Subcutaneous adipose tissue (tissue), 4 donors: Measurements from ENCODE around the gene DPF3. TPM values are rescaled to one million over a fixed set of nuclear protein-coding genes. Genes with fewer than 3 reads are reported as not detected.

Experiments used
- CTCF ChIP-seq: fragments of 450-650 bp; IDR thresholded peaks from one replicate; pipeline ENCODE4 v1.5.1; 2016; ENCODE audit warnings: low read depth, mild to moderate bottlenecking, control low read depth, antibody characterized with exemption, moderate library complexity
- total RNA-seq, 4 donors: library from RNA; depleted of rRNA; stranded (reverse); fragments of >200 nt; gene quantifications; one replicate each; pipeline ENCODE4 v1.1.0, GENCODE V29; 2016

Gene DPF3
- total RNA-seq, 4 donors from 2014 or later: 0.33 to 6.8 TPM; not detected in 2

GRCh38 chr14:72892879-72893635, 844 bp downstream of the DPF3 start:
- no peak for TF ChIP-seq CTCF

- no peak for TF ChIP-seq CTCF
Measured at GRCh38 chr14:72892103-72892878, 1.6 kb downstream of the DPF3 start.

- no peak for TF ChIP-seq CTCF
Measured at GRCh38 chr14:72891666-72892102, 2.2 kb downstream of the DPF3 start.

- no peak for TF ChIP-seq CTCF
Measured at GRCh38 chr14:72889366-72889765, 4.5 kb downstream of the DPF3 start.

- TF ChIP-seq CTCF: no peak
Measured at GRCh38 chr14:72888636-72889201, 5.2 kb downstream of the DPF3 start.

GRCh38 chr14:72888192-72888591, 5.7 kb downstream of the DPF3 start:
- no peak for TF ChIP-seq CTCF

GRCh38 chr14:72887514-72887913, 6.4 kb downstream of the DPF3 start:
- TF ChIP-seq CTCF: no peak
